CD4-positive, alpha-beta T cell treated with Interleukin-15 for 4 hours (primary cell): ENCODE data around the gene DNAH2.

Source experiments
- DNase-seq: peaks from one replicate; pipeline ENCODE4 v3.0.0-alpha.2; 2020; ENCODE audit warnings: low spot score

The DNAH2 gene

DNA sequence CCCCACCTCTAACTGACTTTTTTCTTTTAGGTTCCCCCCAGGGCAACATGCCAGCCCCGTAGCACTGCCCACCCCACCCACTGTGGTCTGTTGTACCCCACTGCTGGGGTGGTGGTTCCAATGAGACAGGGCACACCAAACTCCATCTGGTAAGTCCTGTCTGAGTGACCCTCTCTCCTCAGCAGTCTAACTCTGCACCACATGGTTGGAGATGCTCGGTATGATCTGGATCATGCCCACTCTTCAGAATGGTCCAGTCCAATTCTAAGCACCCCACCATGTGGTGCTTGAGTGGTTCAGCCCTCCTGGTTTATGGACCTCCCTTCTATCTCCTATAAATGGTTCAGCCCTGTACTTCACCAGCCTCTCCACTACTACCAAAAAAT lies 122.3 kb downstream of the DNAH2 start:
- no peak for DNase-seq

DNA sequence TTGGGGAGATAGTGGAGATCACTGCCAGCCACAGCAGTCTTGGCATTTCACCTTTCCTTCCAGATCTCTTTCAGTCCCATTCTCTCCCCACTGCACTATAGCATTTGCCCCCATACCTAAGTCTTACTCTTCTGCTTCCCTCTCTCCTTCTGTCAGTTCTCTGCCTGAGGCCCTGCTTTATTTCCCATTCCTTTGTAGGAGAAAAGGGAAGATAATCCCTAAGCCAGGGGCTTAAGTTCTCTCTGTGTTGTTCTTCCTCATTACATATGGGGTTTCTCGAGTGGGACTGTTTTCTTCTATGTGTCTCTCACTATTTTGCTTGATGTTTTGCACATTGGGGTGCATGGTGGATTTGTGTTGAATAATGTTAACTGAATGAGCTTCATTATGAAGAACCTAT lies 122.9 kb downstream of the DNAH2 start:
- DNase-seq, result no peak

DNA sequence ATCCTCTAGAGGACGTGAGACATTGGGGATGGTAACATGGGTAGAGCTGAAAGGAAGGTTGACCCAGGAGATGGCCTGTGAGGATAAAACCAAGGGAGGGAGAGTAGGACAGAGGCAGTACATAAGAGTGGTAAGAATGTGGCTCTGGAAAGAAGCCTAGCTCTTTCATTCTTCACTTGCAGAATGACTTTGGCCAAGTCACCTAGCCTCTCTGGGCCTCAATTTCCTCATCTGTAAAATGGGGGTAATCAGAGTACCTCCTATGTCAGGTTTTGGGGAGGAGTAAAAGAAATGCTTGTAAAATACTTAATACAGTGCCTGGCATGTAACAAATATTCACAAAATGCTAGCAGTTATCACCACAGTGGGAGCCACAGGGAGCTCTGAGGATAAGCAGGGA lies 123.3 kb downstream of the DNAH2 start:
- DNase-seq, result no peak

DNA sequence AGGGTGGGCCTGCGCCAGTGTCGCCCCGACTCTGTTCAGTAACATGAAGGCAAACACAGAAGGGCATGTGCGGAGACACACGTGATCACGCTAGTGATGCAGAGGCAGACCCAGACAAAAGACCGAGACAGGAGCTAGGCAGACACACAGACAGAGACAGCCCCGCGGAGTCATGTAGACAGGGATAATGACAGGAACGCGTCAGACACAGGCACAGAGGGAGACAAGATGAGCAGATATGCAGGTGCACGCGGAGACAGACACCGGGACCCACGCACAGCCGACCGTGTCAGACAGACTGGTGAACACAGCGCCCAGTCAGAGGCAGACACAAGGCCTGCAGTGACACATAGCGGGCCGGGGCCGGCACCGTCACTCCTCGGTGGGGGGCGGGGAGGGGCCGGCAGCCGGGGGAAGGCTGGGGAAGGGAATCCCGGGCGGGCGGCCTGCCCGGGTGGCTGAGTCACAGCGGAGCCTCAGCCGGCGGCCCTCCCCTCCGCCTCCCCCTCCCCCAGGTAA lies 123.9 kb downstream of the DNAH2 start:
- DNase-seq, result peak; percentile 96

DNA sequence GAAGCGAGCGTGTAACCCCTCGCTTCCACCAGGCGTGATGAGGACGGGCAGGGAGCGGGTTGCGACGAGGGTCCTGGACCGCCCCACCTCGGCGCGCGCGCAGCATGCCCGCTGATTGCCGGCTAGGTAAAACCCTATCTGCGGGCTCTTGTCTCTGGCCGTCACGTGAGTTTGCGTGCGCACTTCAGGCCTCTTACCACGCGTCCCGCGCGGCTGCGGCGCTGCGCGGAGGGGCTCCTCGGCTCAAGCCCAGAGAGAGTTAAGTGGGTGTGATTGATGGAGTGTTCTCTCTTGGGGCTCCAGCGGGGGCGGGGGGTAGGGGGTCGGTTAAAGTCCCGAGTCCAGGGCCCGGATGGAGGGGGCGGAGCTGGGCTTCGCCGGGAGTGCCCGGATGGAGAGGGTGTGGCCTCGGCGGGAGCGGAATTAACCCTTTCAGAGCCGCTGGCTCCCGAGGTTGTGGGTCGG lies 124.4 kb downstream of the DNAH2 start:
- peak; percentile 82 for DNase-seq

DNA sequence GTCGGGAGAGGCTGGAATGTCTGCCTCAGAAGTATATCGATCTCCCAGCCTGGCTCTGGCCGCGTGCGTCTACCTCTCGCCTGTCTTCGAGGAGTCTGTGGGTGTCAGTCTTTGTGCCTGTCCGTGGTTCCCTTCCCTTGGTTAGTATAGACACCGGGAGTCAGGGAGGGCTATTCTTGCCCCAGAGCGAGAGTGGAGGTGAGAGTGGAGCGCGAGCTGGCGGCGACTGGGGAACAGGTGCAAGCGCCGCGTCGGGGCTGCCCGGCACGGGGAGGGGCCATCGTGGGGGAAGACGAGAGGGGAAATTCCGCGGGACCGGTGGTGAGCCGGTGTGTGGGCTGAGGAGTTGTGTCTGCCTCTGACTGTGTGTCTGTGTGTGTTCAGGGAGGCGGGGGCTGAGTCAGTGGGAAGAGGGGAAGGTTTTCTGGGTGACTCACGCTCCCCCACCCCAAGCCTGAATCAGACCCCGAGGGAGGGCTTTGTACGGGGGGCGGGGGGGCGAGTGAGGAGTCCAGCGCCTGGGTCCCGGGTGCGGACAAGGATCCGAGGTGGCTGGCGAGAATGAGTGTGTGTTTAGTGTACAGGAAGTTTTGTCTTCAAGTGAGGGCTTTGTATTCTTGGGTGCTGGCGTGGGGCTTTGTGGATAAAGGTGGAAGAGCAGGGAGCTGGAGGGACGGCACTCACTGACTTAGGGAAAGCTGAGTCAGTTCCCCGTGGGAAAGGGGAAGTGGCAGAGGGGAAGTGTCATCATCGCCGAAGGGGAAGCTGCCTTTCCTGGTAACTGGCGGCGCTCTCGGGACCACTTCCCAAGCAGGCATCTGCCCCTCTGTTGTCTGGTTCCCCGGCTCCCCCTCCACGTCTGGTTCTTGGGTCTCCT lies 125.1 kb downstream of the DNAH2 start:
- DNase-seq, result peak; percentile 97

DNA sequence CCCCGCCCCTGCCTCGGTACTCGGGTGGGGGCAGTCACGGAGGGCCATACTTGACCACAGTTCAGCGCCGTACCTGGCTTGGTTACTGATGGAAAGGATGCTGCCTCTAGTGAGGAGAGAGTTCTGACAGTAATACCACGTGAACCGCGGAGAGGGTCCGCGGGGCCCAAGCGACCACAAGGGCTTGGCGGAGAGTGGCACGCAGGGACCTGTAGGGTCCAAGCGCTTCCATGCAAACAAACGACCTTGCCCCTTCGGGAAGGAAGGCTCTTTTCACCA lies 125.7 kb downstream of the DNAH2 start:
- DNase-seq, result no peak

DNA sequence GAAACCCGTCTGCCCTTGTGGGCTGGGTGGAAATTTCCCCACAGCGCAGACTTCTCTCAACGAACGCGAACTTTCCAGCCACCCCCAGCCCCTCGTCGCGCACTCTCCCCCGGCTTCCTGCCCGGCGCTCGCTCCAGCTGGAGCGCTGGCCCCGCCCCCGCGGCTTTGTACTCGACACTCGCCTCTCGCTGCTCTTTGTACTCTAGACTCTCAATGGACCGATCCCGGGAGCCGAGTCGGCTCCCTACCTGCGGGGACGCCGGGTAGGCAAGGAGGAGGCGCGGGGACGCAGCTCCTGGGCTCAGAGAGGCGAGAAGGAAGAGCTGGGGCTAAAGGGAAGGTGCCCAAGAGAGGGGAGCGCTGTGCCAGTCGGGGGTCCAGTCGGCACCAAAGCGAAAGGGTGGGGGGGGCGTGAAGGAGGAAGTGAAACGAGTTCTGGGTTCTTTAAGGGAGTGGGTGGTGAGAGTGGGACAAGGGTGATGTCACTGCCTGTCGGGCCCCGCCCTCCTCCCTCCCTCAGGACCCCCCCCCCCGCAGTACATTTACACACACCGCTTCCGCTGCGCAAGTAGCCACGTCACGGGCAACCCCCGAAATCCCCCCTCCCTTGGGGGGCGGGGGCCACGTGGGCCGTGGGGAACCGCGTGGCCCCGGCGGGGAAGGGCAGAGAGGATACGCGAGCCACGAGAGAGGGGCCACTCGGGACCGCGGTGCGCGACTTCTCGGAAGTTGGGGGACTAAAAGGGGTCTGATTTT lies 126.2 kb downstream of the DNAH2 start:
- peak; percentile 91 for DNase-seq

DNA sequence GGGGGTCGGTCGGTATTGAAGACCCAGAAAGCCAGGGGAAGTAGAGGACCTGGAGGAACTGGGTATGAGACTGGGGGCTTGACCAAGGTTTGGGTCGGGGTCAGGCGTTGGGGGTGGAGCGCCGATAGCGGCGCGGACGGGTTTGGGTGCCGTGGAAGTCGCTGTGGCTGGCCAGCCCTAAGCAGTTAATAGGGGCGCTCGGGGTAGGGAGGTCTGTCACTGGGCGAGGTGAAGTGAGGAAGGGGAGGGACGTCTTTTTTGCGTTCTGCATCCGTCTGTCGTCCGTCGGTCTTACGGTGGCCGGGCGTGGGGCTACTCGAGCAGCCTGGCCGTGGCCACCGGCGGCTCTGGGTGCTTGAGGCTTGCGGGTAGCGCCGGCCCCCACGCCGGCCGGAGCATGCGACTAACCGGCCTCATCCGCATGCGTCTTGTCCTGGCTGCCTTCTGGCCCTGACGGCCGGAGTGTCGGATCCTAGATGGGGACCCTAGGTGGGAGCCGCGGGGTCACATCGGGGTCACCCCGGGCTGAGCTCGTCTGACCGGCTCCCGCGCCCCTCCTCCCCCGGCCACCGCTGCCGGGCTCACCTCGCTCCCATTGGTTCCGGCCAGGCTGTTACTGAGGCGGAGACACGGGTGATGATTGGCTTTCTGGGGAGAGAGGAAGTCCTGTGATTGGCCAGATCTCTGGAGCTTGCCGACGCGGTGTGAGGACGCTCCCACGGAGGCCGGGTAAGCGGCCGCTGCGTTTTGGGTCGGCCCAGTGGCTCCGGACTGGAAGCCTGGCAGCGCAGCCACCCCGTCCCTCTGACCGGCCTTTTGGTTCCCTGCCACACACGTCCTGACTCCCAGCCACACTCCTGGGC lies 127.0 kb downstream of the DNAH2 start:
- DNase-seq, result peak; percentile 84

DNA sequence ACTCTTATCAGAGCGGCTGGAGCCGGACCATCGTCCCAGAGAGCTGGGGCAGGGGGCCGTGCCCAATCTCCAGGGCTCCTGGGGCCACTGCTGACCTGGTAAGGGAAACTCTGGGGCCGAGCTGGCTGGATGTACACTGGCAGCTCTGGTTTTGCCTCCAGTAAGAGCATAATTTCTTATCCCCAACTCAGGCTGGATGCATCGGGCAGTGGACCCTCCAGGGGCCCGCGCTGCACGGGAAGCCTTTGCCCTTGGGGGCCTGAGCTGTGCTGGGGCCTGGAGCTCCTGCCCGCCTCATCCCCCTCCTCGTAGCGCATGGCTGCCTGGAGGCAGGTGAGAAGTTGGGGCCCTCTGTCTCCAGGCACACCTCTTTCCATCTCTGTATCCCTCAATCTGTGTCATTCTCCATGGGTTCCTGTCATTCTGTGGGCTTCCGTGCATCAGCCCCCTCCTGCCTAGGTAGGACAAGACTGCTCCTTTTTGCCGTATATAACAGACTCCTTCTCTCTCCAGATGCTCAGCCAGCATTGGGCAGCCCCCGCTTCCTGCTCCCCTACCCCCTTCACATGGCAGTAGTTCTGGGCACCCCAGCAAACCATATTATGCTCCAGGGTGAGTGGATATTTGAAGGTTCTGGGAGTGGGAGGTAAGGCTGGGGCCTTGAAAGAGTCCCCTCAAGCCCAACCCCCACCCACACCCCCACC lies 128.0 kb downstream of the DNAH2 start:
- DNase-seq, result no peak

DNA sequence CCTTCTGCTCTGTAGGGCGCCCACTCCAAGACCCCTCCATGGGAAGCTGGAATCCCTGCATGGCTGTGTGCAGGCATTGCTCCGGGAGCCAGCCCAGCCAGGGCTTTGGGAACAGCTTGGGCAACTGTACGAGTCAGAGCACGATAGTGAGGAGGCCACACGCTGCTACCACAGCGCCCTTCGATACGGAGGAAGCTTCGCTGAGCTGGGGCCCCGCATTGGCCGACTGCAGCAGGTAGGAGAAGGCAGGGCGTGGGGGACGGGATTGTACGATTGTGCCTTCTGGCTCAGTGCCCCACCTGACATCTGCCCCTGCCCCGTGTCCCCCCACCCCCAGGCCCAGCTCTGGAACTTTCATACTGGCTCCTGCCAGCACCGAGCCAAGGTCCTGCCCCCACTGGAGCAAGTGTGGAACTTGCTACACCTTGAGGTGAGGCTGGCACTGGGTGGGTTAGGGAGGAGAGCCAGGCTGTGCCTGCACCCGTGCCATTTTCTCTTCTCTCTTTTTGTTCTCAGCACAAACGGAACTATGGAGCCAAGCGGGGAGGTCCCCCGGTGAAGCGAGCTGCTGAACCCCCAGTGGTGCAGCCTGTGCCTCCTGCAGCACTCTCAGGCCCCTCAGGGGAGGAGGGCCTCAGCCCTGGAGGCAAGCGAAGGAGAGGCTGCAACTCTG lies 128.7 kb downstream of the DNAH2 start:
- no peak for DNase-seq

DNA sequence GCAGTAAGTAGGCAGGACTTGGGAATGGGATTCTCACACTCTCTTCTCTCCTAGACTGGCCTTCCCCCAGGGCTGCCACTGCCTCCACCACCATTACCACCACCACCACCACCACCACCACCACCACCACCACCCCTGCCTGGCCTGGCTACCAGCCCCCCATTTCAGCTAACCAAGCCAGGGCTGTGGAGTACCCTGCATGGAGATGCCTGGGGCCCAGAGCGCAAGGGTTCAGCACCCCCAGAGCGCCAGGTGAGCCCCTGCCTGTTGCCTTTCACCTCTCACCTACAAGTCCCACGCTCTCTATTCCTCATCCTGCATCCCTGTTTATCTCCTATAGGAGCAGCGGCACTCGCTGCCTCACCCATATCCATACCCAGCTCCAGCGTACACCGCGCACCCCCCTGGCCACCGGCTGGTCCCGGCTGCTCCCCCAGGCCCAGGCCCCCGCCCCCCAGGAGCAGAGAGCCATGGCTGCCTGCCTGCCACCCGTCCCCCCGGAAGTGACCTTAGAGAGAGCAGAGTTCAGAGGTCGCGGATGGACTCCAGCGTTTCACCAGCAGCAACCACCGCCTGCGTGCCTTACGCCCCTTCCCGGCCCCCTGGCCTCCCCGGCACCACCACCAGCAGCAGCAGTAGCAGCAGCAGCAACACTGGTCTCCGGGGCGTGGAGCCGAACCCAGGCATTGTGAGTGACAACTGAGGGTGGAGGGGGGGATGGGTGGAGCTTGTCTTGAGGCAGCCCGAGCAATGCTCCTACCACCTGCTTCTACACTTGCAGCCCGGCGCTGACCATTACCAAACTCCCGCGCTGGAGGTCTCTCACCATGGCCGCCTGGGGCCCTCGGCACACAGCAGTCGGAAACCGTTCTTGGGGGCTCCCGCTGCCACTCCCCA lies 129.5 kb downstream of the DNAH2 start:
- no peak for DNase-seq

DNA sequence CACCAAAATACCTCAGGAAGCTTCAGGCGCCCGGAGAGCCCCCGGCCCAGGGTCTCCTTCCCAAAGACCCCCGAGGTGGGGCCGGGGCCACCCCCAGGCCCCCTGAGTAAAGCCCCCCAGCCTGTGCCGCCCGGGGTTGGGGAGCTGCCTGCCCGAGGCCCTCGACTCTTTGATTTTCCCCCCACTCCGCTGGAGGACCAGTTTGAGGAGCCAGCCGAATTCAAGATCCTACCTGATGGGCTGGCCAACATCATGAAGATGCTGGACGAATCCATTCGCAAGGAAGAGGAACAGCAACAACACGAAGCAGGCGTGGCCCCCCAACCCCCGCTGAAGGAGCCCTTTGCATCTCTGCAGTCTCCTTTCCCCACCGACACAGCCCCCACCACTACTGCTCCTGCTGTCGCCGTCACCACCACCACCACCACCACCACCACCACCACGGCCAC lies 130.6 kb downstream of the DNAH2 start:
- no peak for DNase-seq

DNA sequence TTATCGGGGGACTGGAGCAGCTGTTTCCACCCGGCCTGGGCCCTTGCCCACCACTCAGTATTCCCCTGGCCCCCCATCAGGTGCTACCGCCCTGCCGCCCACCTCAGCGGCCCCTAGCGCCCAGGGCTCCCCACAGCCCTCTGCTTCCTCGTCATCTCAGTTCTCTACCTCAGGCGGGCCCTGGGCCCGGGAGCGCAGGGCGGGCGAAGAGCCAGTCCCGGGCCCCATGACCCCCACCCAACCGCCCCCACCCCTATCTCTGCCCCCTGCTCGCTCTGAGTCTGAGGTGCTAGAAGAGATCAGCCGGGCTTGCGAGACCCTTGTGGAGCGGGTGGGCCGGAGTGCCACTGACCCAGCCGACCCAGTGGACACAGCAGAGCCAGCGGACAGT lies 131.2 kb downstream of the DNAH2 start:
- no peak for DNase-seq

DNA sequence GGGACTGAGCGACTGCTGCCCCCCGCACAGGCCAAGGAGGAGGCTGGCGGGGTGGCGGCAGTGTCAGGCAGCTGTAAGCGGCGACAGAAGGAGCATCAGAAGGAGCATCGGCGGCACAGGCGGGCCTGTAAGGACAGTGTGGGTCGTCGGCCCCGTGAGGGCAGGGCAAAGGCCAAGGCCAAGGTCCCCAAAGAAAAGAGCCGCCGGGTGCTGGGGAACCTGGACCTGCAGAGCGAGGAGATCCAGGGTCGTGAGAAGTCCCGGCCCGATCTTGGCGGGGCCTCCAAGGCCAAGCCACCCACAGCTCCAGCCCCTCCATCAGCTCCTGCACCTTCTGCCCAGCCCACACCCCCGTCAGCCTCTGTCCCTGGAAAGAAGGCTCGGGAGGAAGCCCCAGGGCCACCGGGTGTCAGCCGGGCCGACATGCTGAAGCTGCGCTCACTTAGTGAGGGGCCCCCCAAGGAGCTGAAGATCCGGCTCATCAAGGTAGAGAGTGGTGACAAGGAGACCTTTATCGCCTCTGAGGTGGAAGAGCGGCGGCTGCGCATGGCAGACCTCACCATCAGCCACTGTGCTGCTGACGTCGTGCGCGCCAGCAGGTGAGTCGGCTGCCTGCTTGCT lies 131.7 kb downstream of the DNAH2 start:
- no peak for DNase-seq

DNA sequence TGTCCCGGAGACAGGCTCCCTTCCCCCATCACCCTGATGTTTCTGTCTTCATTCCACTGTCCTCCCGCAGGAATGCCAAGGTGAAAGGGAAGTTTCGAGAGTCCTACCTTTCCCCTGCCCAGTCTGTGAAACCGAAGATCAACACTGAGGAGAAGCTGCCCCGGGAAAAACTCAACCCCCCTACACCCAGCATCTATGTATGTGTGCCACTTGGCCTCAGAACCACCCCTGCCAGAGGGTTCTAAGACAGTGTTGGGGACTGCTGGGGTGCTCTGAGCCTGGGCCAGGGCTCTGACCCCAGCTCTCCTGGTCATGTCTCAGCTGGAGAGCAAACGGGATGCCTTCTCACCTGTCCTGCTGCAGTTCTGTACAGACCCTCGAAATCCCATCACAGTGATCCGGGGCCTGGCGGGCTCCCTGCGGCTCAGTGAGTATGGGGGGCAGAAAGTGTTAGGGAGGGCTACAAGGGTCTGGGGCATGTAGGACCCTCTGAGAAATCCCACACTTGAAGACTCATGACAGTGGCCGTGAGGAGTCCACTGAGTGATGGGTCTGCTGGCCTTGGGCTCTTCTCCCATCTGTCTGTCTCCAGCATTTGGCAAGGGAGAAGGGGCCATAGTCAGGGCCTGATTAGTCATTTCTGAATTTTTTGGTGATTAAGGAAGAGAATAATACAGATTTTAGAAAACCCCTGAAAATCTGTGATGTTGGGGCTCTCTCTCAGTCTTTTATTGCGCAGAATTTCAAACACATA lies 132.4 kb downstream of the DNAH2 start:
- no peak for DNase-seq

DNA sequence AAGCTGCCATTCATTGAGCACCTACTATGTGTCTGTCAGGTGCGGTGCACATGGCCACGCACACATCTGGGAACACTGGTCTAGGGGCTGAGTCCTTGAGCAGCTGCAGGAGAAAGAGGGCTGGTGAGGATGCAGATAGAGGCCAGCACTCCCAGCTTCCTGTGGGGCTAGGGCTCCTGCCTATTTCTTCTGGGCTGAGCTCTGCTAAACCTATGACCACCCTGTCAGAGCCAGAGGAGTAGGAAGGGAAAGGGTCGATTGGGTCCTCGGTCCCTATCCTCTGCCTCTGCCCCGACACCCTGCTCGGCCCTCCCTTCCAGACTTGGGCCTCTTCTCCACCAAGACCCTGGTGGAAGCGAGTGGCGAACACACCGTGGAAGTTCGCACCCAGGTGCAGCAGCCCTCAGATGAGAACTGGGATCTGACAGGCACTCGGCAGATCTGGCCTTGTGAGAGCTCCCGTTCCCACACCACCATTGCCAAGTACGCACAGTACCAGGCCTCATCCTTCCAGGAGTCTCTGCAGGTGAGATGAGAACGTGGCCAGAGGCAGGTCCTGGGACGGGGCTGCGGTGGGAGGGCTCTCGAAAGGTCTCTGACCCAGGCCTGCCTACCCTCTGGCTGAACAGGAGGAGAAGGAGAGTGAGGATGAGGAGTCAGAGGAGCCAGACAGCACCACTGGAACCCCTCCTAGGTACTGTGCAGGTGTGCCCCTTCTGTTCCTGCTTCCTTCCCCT lies 133.3 kb downstream of the DNAH2 start:
- no peak for DNase-seq
